Smooth muscle cell (in vitro differentiated cells): ENCODE measurements around the gene ZDHHC11B. TPM values are rescaled to one million over a fixed set of nuclear protein-coding genes. Genes with fewer than 3 reads are reported as not detected.
"Not testable (repeated sequence)": the region's sequence is repeated elsewhere in the genome, so short reads cannot be mapped to it uniquely, and the experiment has no call there.

Experiments used
- DNase-seq: peaks from one replicate; lab custom pipeline; 2025; ENCODE audit not compliant: unreplicated experiment; lab: John Stamatoyannopoulos, UW
- H2AFZ ChIP-seq: fragments of 200-600 bp; sonication (generic); 2 replicates; pipeline ENCODE4 v1.6.0; 2016; ENCODE audit warnings: antibody characterized with exemption, low read depth, mild to moderate bottlenecking
- H3F3A ChIP-seq: fragments of 200-600 bp; sonication (generic); 2 replicates; pipeline ENCODE4 v1.6.0; 2017; ENCODE audit warnings: antibody characterized with exemption, low read depth
- H3K27ac ChIP-seq: fragments of 200-600 bp; sonication (generic); 2 replicates; pipeline ENCODE4 v1.5.1; 2016; ENCODE audit warnings: low read depth, mild to moderate bottlenecking
- H3K27me3 ChIP-seq: fragments of 200-600 bp; sonication (generic); 2 replicates; pipeline ENCODE4 v1.6.1; 2016; ENCODE audit warnings: low read depth, mild to moderate bottlenecking
- H3K36me3 ChIP-seq: fragments of 200-600 bp; sonication (generic); 2 replicates; pipeline ENCODE4 v1.5.1; 2016; ENCODE audit warnings: low read depth
- H3K4me1 ChIP-seq: fragments of 200-600 bp; sonication (generic); 2 replicates; pipeline ENCODE4 v1.5.1; 2016; ENCODE audit warnings: low read depth
- H3K4me2 ChIP-seq: fragments of 200-600 bp; sonication (generic); 2 replicates; pipeline ENCODE4 v1.6.0; 2016; ENCODE audit warnings: mild to moderate bottlenecking
- H3K4me3 ChIP-seq: fragments of 200-600 bp; sonication (generic); 2 replicates; pipeline ENCODE4 v1.5.1; 2016; ENCODE audit warnings: mild to moderate bottlenecking
- H3K79me2 ChIP-seq: fragments of 200-600 bp; sonication (generic); 2 replicates; pipeline ENCODE4 v1.6.0; 2016; ENCODE audit warnings: low read depth, mild to moderate bottlenecking
- H3K9ac ChIP-seq: fragments of 200-600 bp; sonication (generic); 2 replicates; pipeline ENCODE4 v1.6.0; 2016; ENCODE audit warnings: low read depth
- H3K9me3 ChIP-seq: fragments of 200-600 bp; sonication (generic); replicated peaks from 2 replicates; pipeline ENCODE4 v1.5.1; 2016; ENCODE audit warnings: low read depth
- H4K20me1 ChIP-seq: fragments of 200-600 bp; sonication (generic); 2 replicates; pipeline ENCODE4 v1.6.0; 2016; ENCODE audit warnings: low read depth
- CTCF ChIP-seq: fragments of 200-600 bp; sonication (generic); IDR thresholded peaks from 2 replicates; pipeline ENCODE4 v1.5.1; 2017; ENCODE audit warnings: borderline replicate concordance, mild to moderate bottlenecking, antibody characterized with exemption; ENCODE audit not compliant: insufficient read depth, poor library complexity, severe bottlenecking
- WGBS: methylation state at CpG from one replicate; pipeline ENCODE4 v1.1.7; 2016; ENCODE audit warnings: low lambda C conversion rate; 5-methylcytosine and 5-hydroxymethylcytosine counted together
- polyA plus RNA-seq: library from polyadenylated mRNA; unstranded; fragments of >200 nt; fragmentation: Nextera tagmentation; extraction: Ambion mirVana; gene quantifications from 2 replicates; pipeline ENCODE4 v1.2.1, GENCODE V29; 2016
- total RNA-seq: library from RNA; depleted of rRNA; stranded (reverse); fragments of >200 nt; gene quantifications from 2 replicates; pipeline ENCODE4 v1.2.3, GENCODE V29; 2014

Gene ZDHHC11B
- total and polyA plus RNA-seq, 2 experiments from 2014 or later: not detected

GRCh38 chr5:686172-686523 is 98.4 kb downstream of the ZDHHC11B start:
- 92% methylated on average over 12 of the region's 12 CpGs for WGBS

DNA sequence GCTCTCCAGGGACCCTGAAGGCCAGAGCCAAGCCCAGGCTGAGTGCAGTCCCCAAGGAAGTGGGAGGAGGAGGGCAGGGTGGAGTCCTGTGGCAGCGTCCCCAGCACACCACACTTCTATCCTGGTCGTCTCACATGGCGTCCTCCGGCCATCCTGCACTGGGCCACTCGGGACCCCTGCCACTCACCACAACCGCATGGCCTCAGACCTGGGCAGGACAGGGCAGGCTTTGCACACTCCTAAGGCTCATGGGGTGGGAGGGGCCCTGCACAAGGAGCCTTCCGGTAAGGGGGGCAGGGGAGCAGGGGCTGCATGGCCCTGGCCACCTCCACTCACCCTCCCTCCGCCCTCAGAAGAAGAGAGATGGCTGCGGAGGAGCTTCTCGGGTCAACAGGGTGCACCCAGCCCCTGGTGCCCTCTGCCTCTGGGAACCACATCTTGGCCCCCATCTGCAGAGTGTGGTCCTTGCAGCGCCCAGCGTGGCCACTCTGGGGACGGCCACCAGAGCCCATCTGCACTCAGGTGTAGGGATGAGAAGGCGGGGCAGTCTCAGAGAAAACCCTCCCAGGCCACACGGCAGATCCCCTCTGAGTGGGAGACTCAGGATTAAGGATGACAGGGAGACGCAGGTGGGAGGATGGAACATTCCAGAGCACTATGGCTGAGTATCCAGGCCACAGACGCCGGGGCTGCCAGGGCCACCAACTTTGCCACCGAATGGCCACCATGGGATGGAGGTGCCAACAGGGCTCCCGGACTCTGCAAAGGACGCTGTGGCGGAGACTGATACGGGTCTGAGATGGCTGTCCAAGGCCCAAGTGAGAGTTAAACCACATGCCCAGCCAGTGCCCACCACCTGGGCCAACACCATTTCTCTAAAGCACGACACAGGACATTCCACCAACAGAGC is 99.0 kb downstream of the ZDHHC11B start:
- H3K4me2 ChIP-seq: no peak overlapping the region
- H3K9me3 ChIP-seq: no peaks in the 10 kb centered on the region
- no peak overlapping the region for H3K9ac ChIP-seq
- H2AFZ ChIP-seq: no peak overlapping the region
- H3K4me3 ChIP-seq: no peak overlapping the region
- no peaks in the 10 kb centered on the region for H3K79me2 ChIP-seq
- no peak overlapping the region for H3K27ac ChIP-seq
- WGBS: 88% methylated on average over 24 of the region's 24 CpGs
- no peaks in the 10 kb centered on the region for H3K4me1 ChIP-seq
- DNase-seq: no peak
- no peaks in the 10 kb centered on the region for H4K20me1 ChIP-seq
- no peak for TF ChIP-seq CTCF
- H3F3A ChIP-seq: no peaks in the 10 kb centered on the region
- H3K36me3 ChIP-seq: no peaks in the 10 kb centered on the region
- no peaks in the 10 kb centered on the region for H3K27me3 ChIP-seq

More at GRCh38 chr5:686172-686523, 98.4 kb downstream of the ZDHHC11B start:
- not testable (repeated sequence) for H3K9me3 ChIP-seq, H3F3A ChIP-seq, H3K4me3 ChIP-seq, H4K20me1 ChIP-seq, H3K79me2 ChIP-seq, DNase-seq, H2AFZ ChIP-seq, H3K27ac ChIP-seq, H3K9ac ChIP-seq, H3K36me3 ChIP-seq, H3K4me2 ChIP-seq, H3K4me1 ChIP-seq, H3K27me3 ChIP-seq

- Histone ChIP-seq H3K4me3 (no peak overlapping the region), H3K9ac (no peak overlapping the region), H3K36me3 (no peaks in the 10 kb centered on the region), H3K4me2 (no peak overlapping the region), H3K9me3 (no peaks in the 10 kb centered on the region), H3K27me3 (no peaks in the 10 kb centered on the region), H3K4me1 (no peaks in the 10 kb centered on the region), H3K27ac (no peak overlapping the region), H4K20me1 (no peaks in the 10 kb centered on the region), H3F3A (no peaks in the 10 kb centered on the region), H2AFZ (no peak overlapping the region), H3K79me2 (no peaks in the 10 kb centered on the region)
- 87% methylated on average over 17 of the region's 17 CpGs for WGBS
- no peak for DNase-seq
- no peak for TF ChIP-seq CTCF
Measured at GRCh38 chr5:684751-685216, 99.7 kb downstream of the ZDHHC11B start.

- H4K20me1 ChIP-seq: no peaks in the 10 kb centered on the region
- H3K27me3 ChIP-seq: no peaks in the 10 kb centered on the region
- H3K4me3 ChIP-seq: no peak overlapping the region
- WGBS: 87% methylated on average over 30 of the region's 30 CpGs
- no peaks in the 10 kb centered on the region for H3F3A ChIP-seq
- no peak for DNase-seq
- no peak for TF ChIP-seq CTCF
- no peak overlapping the region for H3K4me2 ChIP-seq
- H3K36me3 ChIP-seq: no peaks in the 10 kb centered on the region
- no peak overlapping the region for H3K9ac ChIP-seq
- no peaks in the 10 kb centered on the region for H3K4me1 ChIP-seq
- no peaks in the 10 kb centered on the region for H3K9me3 ChIP-seq
- no peaks in the 10 kb centered on the region for H3K79me2 ChIP-seq
- no peak overlapping the region for H2AFZ ChIP-seq
- no peak overlapping the region for H3K27ac ChIP-seq
Measured at GRCh38 chr5:683551-684481, 100.7 kb downstream of the ZDHHC11B start.

DNA sequence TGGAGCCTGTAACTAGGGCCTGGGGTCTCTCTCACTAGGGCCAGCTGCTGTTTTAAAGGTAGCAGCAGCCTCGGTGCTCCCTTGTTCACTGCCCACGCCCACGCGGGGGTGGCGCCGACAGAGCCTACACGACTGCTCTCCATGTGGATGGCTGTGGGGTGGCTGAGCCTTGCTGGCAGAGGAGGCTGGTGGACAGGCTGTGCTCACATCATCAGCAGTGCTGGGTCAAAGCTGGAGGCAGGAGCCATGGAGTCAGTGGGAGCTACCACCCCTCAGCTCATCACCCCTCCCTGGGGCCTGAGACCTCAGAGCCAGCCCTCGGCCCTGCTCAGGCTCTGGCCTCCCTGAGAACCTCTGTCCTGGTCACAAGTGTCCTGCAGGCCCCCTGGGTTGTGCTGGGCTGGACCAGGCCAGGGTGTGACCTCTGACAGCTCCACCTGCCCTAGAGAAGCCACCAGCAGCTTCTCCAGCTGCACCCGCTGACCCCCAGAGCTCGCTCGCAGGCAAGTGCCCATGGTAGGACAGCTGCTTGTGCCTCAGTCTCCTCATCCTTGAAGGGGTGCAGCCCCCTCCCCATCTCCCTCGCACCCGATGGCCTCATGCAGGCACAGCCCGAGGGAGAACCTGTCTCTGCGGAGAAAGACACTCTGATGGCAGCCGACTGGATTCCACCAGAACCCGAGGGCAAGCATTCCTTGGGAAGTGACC is 101.7 kb downstream of the ZDHHC11B start:
- DNase-seq, H3K27me3 ChIP-seq, H3K4me3 ChIP-seq, H3K9me3 ChIP-seq, H3K79me2 ChIP-seq, H3K4me1 ChIP-seq, H3K27ac ChIP-seq, H4K20me1 ChIP-seq, H3K4me2 ChIP-seq, H3K36me3 ChIP-seq, H2AFZ ChIP-seq, H3K9ac ChIP-seq, H3F3A ChIP-seq: not testable (repeated sequence)
- 87% methylated on average over 17 of the region's 17 CpGs for WGBS
